Upper lobe of left lung (tissue), 6 donors: ENCODE results near the gene SRPRA. TPM values are rescaled to one million over a fixed set of nuclear protein-coding genes. Genes with fewer than 3 reads are reported as not detected.

Source experiments
- ATAC-seq, 2 donors: fragments of 200-7000 bp; cut with Tn5 transposase; one replicate each; pipeline ENCODE4 v1.9.1; 2022; ENCODE audit warnings: mild to moderate bottlenecking in 2 of 2, moderate library complexity in 2 of 2; ENCODE audit not compliant: low FRiP score in 2 of 2
- DNase-seq, 2 donors: peaks; one replicate each; pipeline ENCODE4 v3.0.0-alpha.2; 2019 to 2020
- H3K27ac ChIP-seq, 4 donors: fragments of 200-600 bp; sonication (generic); one replicate each; pipeline ENCODE4 v1.5.1; 2016 to 2019
- H3K27me3 ChIP-seq, 4 donors: fragments of 200-600 bp; sonication (generic); one replicate each; pipeline ENCODE4 v1.5.1; 2017 to 2019
- H3K36me3 ChIP-seq, 4 donors: fragments of 200-600 bp; sonication (generic); one replicate each; pipeline ENCODE4 v1.5.1; 2016 to 2019
- H3K4me1 ChIP-seq, 4 donors: fragments of 200-600 bp; sonication (generic); one replicate each; pipeline ENCODE4 v1.5.1; 2018 to 2019
- H3K4me3 ChIP-seq, 4 donors: fragments of 200-600 bp; sonication (generic); one replicate each; pipeline ENCODE4 v1.5.1; 2017 to 2019; ENCODE audit warnings: mild to moderate bottlenecking in 2 of 4, moderate library complexity in 1 of 4
- H3K9me3 ChIP-seq, 4 donors: fragments of 200-600 bp; sonication (generic); one replicate each; pipeline ENCODE4 v1.5.1; 2018 to 2019
- EP300 ChIP-seq, 4 donors: sonication (generic); formaldehyde crosslinking; IDR thresholded peaks; one replicate each; pipeline ENCODE4 v1.5.1; 2017; ENCODE audit warnings: antibody characterized with exemption in 4 of 4, control low read depth in 2 of 4
- POLR2A ChIP-seq, 4 donors: fragments of 450-650 bp; IDR thresholded peaks; one replicate each; pipeline ENCODE4 v1.5.1; 2016 to 2017; ENCODE audit warnings: antibody characterized with exemption in 4 of 4, mild to moderate bottlenecking in 2 of 4
- POLR2AphosphoS5 ChIP-seq, 2 donors: sonication (generic); formaldehyde crosslinking; IDR thresholded peaks; one replicate each; pipeline ENCODE4 v1.5.1; 2017; ENCODE audit warnings: antibody characterized with exemption in 2 of 2
- WGBS, 2 donors: methylation state at CpG; one replicate each; pipeline ENCODE4 v1.1.5; 2017 to 2018; 5-methylcytosine and 5-hydroxymethylcytosine counted together
- total RNA-seq, 6 donors: library from RNA; depleted of rRNA in 4 of 6; stranded (reverse); fragments of >200 nt in 4 of 6; gene quantifications; one replicate each; pipeline versions ENCODE4 v1.1.0 to v1.2.1, GENCODE V29; 2016 to 2021
- TF ChIP-seq, protein P1 (sequence below), 6 experiments: fragments of 450-650 bp in 4 of 6; fragments of 200-600 bp in 2 of 6; sonication (generic) in 2 of 6; IDR thresholded peaks; one replicate each; pipeline ENCODE4 v1.5.1; 2016 to 2019; ENCODE audit warnings: antibody characterized with exemption in 6 of 6
- donor health status: DM: no; HTN: no; CAD: no; lungs with moderate emphysema.
- donor health status: DM: no; HTN: yes; CAD: no; lungs with severe emphysema.

SRPRA gene
- total RNA-seq, 6 donors from 2014 or later: 76.0 to 131 (median 113) TPM

DNA sequence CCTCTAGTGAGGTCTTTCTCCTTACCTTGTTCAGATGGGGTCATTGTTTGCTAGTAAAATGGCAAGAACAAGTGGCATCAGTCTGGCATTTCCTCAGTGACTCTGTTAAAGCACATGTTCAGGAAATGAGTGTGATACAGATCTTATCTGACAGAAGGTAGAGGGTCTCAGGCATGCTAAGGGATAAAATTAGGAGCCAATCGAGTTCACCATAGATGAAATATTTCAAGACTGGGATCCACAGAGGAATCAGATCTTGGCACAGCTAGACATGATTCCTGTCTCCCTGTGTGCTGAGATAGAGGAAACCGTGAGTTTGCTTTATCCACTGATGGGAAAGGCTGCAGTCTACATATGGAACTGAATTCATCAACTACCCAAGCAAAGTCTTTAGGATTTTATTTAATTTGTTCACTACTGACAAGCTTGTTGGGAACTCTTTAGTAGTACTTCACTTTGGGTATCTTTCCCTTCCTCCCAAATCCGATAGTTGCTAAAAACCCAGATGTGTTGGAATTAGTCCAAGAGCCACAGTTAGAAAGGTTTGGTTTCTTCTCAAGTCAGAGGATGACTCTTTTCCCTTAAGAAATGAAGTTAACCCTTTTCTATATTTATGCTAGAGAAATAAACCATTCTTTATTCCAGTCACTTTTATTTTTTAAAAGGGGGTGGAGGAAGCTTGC lies 38.7 kb downstream of the SRPRA start:
- TF ChIP-seq POLR2AphosphoS5 (IDR thresholded peaks at IDR 0.05) (no peak), POLR2A (IDR thresholded peaks at IDR 0.05) (no peak), EP300 (IDR thresholded peaks at IDR 0.05) (no peak)
- TF ChIP-seq, protein P1, sequence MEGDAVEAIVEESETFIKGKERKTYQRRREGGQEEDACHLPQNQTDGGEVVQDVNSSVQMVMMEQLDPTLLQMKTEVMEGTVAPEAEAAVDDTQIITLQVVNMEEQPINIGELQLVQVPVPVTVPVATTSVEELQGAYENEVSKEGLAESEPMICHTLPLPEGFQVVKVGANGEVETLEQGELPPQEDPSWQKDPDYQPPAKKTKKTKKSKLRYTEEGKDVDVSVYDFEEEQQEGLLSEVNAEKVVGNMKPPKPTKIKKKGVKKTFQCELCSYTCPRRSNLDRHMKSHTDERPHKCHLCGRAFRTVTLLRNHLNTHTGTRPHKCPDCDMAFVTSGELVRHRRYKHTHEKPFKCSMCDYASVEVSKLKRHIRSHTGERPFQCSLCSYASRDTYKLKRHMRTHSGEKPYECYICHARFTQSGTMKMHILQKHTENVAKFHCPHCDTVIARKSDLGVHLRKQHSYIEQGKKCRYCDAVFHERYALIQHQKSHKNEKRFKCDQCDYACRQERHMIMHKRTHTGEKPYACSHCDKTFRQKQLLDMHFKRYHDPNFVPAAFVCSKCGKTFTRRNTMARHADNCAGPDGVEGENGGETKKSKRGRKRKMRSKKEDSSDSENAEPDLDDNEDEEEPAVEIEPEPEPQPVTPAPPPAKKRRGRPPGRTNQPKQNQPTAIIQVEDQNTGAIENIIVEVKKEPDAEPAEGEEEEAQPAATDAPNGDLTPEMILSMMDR (IDR thresholded peaks at IDR 0.05): no peak
- DNase-seq (no peak), ATAC-seq (no peak)
- H3K9me3 ChIP-seq: no peaks in the 10 kb centered on the region
- H3K27me3 ChIP-seq: no peaks in the 10 kb centered on the region
- no peak overlapping the region for H3K27ac ChIP-seq
- no peak overlapping the region for H3K4me3 ChIP-seq
- WGBS, 2 donors: 52 to 57% methylated on average over 3 of the region's 3 CpGs
- peaks cover 11 to 14% (median 12%) of the 10 kb centered on the region in 4 donors for H3K4me1 ChIP-seq
- peaks cover 0 to 12% (median 5%) of the 10 kb centered on the region in 4 donors for H3K36me3 ChIP-seq

DNA sequence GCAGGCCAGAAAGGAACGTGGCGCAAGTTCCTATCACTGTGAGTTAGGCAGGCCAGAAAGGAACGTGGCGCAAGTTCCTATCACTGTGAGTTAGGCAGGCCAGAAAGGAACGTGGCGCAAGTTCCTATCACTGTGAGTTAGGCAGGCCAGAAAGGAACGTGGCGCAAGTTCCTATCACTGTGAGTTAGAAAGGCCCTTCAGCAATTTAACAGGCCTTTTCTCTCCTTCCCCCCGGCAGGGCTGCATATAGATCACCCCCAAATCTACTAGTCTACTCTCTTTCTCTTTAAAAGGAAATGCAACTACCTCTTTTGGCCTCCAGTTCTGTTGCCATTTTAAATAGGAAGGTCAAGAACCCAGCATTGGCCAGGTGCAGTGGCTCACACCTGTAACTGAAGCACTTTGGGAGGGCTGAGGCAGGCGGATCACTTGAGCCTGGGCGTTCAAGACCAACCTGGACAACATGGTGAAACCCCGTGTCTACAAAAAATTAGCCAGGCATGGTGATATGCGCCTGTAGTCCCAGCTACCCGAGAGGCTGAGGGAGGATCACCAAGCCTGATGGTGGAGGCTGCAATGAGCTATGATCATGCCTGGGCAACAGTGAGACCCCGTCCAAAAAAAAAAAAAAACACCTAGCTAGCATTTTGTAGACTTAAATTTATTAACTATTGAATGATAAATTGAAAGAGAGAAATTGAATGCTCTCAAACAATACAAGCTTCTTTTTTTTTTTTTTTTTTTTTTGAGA lies 42.2 kb downstream of the SRPRA start:
- 87 to 98% methylated on average over 11 of the region's 15 CpGs for WGBS, 2 donors
- Histone ChIP-seq H3K27ac (no peak overlapping the region), H3K27me3 (no peaks in the 10 kb centered on the region), H3K36me3 (peaks cover 0 to 12% (median 5%) of the 10 kb centered on the region in 4 donors), H3K4me3 (no peak overlapping the region), H3K9me3 (no peaks in the 10 kb centered on the region), H3K4me1 (peaks cover 2 to 6% (median 4%) of the 10 kb centered on the region in 4 donors)
- ATAC-seq (no peak), DNase-seq (no peak)
- TF ChIP-seq, protein P1 (IDR thresholded peaks at IDR 0.05): no peak
- TF ChIP-seq POLR2A (IDR thresholded peaks at IDR 0.05) (no peak), EP300 (IDR thresholded peaks at IDR 0.05) (no peak), POLR2AphosphoS5 (IDR thresholded peaks at IDR 0.05) (no peak)

DNA sequence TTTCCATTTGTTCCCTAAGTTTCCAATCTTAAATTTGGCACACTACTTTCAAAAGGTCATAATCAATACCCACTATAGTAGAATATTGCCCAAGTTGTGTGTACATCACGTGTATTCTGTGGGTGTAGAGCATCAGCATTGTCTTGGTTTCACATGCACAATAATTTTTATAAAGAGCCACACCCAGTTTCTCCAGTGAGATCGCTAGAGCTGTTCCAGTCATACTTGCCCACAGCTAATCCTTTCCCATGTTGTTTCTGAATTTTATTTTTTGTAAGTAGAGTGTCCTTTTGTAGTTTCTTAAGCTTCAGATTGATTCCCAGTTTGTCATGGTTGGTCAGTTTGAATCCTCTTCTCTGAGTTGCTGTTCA lies 43.4 kb downstream of the SRPRA start:
- no peak for ATAC-seq
- H3K9me3 ChIP-seq: no peaks in the 10 kb centered on the region
- peaks cover 0 to 10% (median 4%) of the 10 kb centered on the region in 4 donors for H3K36me3 ChIP-seq
- no peak for DNase-seq
- TF ChIP-seq EP300 (IDR thresholded peaks at IDR 0.05): no peak
- no peak for TF ChIP-seq POLR2AphosphoS5 (IDR thresholded peaks at IDR 0.05)
- TF ChIP-seq, protein P1 (IDR thresholded peaks at IDR 0.05): no peak
- no peak for TF ChIP-seq POLR2A (IDR thresholded peaks at IDR 0.05)
- no peak overlapping the region for H3K27ac ChIP-seq
- H3K4me3 ChIP-seq: no peak overlapping the region
- WGBS, 2 donors: 83 to 91% methylated on average over 2 of the region's 2 CpGs
- no peaks in the 10 kb centered on the region for H3K27me3 ChIP-seq
- H3K4me1 ChIP-seq: no peaks in the 10 kb centered on the region

DNA sequence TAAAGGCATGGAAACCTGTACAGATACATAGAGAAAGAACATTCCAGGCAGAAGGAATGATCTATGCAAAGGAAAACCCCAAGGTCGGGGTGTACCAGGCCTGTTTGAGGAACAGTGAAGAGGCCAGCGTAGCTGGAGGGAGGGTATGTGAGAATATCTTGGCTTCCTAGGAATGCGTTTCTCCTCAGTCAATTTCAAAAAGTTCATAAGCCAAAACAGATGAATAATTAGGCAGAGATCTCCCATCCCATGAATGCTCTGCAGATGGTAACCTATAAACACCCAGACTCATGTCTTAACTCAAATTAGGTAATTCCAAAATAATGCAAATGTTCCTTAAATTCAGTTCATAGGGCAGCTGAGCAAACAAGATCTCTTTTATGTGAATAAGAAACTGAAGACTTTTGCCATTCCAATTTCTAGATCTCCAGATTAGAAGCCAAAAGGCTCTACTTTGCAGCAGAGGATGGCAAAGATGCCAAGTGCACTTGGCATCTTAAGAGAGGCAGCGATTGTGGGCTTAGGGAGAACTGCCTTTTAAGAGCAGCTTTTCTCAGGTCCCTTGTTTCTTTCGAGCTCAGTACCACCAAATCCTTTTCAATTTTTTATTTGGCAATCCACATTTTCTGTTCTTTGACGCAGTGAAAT lies 43.9 kb downstream of the SRPRA start:
- TF ChIP-seq, protein P1 (IDR thresholded peaks at IDR 0.05): no peak
- no peak for TF ChIP-seq POLR2AphosphoS5 (IDR thresholded peaks at IDR 0.05)
- no peak for TF ChIP-seq EP300 (IDR thresholded peaks at IDR 0.05)
- no peak for TF ChIP-seq POLR2A (IDR thresholded peaks at IDR 0.05)
- ATAC-seq (no peak), DNase-seq (no peak)
- H3K4me1 ChIP-seq: peaks cover 0 to 4% (median 0%) of the 10 kb centered on the region in 4 donors
- no peak overlapping the region for H3K4me3 ChIP-seq
- WGBS, 2 donors: 77 to 82% methylated on average over 6 of the region's 6 CpGs
- no peak overlapping the region for H3K27ac ChIP-seq
- H3K27me3 ChIP-seq: no peaks in the 10 kb centered on the region
- peaks cover 0 to 6% (median 2%) of the 10 kb centered on the region in 4 donors for H3K36me3 ChIP-seq
- no peaks in the 10 kb centered on the region for H3K9me3 ChIP-seq
